Prostate gland (tissue), 2 donors: Measurements from ENCODE around the gene CFAP97D2.
A peak's percentile ranks its signal among the peaks of the same experiment; 100 is the strongest.

Experiments
- POLR2A ChIP-seq: fragments of 450-650 bp; IDR thresholded peaks from one replicate; pipeline ENCODE4 v1.6.1; 2016; ENCODE audit warnings: antibody characterized with exemption, mild to moderate bottlenecking
- POLR2AphosphoS5 ChIP-seq: sonication (generic); formaldehyde crosslinking; IDR thresholded peaks from one replicate; pipeline ENCODE4 v1.6.1; 2017; ENCODE audit warnings: antibody characterized with exemption
- TF ChIP-seq, protein P1 (sequence below), 4 experiments: fragments of 200-600 bp in 2 of 4; fragments of 450-650 bp in 2 of 4; sonication (generic) in 2 of 4; IDR thresholded peaks; 1 replicate in 3 of 4; 2 replicates in 1 of 4; pipeline ENCODE4 v1.5.1; 2016 to 2019; ENCODE audit warnings: antibody characterized with exemption in 4 of 4, mild to moderate bottlenecking in 2 of 4, moderate library complexity in 2 of 4

DNA sequence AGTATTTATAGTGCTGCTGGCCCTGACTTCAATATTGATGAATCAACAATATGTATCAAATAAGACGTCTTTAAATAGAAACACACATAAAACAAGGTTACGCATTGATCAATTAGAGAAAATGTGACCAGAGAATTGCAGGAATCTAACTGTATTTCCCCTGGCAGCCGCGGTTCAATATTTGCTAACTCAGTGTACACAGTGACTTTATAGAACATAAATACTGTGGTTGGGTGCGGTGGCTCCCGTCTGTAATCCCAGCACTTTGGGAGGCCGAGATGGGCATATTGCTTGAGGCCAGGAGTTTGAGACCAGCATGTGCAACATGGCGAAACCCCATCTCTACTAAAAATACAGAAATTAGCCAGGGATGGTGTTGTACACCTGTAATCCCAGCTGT, 79.5 kb downstream of the CFAP97D2 start:
- no peak for TF ChIP-seq POLR2A
- TF ChIP-seq, protein P1, sequence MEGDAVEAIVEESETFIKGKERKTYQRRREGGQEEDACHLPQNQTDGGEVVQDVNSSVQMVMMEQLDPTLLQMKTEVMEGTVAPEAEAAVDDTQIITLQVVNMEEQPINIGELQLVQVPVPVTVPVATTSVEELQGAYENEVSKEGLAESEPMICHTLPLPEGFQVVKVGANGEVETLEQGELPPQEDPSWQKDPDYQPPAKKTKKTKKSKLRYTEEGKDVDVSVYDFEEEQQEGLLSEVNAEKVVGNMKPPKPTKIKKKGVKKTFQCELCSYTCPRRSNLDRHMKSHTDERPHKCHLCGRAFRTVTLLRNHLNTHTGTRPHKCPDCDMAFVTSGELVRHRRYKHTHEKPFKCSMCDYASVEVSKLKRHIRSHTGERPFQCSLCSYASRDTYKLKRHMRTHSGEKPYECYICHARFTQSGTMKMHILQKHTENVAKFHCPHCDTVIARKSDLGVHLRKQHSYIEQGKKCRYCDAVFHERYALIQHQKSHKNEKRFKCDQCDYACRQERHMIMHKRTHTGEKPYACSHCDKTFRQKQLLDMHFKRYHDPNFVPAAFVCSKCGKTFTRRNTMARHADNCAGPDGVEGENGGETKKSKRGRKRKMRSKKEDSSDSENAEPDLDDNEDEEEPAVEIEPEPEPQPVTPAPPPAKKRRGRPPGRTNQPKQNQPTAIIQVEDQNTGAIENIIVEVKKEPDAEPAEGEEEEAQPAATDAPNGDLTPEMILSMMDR (IDR thresholded peaks at IDR 0.05) = no peak
- peak; percentile 44 for TF ChIP-seq POLR2AphosphoS5
